Stomach (tissue), 9 donors: Measurements from ENCODE around the gene NUBPL. TPM values are rescaled to one million over a fixed set of nuclear protein-coding genes. Genes with fewer than 3 reads are reported as not detected.

Experiments used
- DNase-seq, 2 donors: peaks; one replicate each; pipeline versions ENCODE4 v3.0.0 to v3.0.0-alpha.2; 2013 to 2019
- H3K27ac ChIP-seq, 5 donors: fragments of 200-600 bp in 4 of 5; sonication (generic) in 4 of 5; one replicate each; pipeline ENCODE4 v1.5.1; 2013 to 2019; ENCODE audit warnings: mild to moderate bottlenecking in 1 of 5, moderate library complexity in 1 of 5
- H3K27me3 ChIP-seq, 3 donors: fragments of 200-600 bp; sonication (generic); one replicate each; pipeline ENCODE4 v1.5.1; 2017 to 2019; ENCODE audit warnings: mixed run types in 1 of 3
- H3K36me3 ChIP-seq, 4 donors: fragments of 200-600 bp; sonication (generic); 1 replicate in 3 of 4; 2 replicates in 1 of 4; pipeline ENCODE4 v1.5.1; 2016 to 2019
- H3K4me1 ChIP-seq, 4 donors: fragments of 200-600 bp; sonication (generic); one replicate each; pipeline ENCODE4 v1.5.1; 2016 to 2019
- H3K4me3 ChIP-seq, 4 donors: fragments of 200-600 bp; sonication (generic) in 3 of 4; one replicate each; pipeline ENCODE4 v1.5.1; 2016 to 2019; ENCODE audit warnings: mild to moderate bottlenecking in 1 of 4
- H3K9me3 ChIP-seq, 4 donors: fragments of 200-600 bp; sonication (generic); one replicate each; pipeline ENCODE4 v1.5.1; 2016 to 2019
- CTCF ChIP-seq, 7 experiments: fragments of 450-650 bp in 4 of 7; fragments of 200-600 bp in 3 of 7; sonication (generic) in 3 of 7; IDR thresholded peaks; one replicate each; pipeline ENCODE4 v1.5.1; 2016 to 2019; ENCODE audit warnings: antibody characterized with exemption in 7 of 7, control low read depth in 2 of 7, mild to moderate bottlenecking in 1 of 7
- EP300 ChIP-seq: sonication (generic); formaldehyde crosslinking; IDR thresholded peaks from one replicate; pipeline ENCODE4 v1.6.1; 2017; ENCODE audit warnings: antibody characterized with exemption
- POLR2A ChIP-seq, 4 donors: fragments of 450-650 bp; IDR thresholded peaks; one replicate each; pipeline ENCODE4 v1.6.1; 2016; ENCODE audit warnings: antibody characterized with exemption in 4 of 4, control low read depth in 2 of 4, mild to moderate bottlenecking in 1 of 4, moderate library complexity in 1 of 4
- POLR2AphosphoS5 ChIP-seq, 3 donors: sonication (generic); formaldehyde crosslinking; IDR thresholded peaks; one replicate each; pipeline ENCODE4 v1.6.1; 2016; ENCODE audit warnings: antibody characterized with exemption in 3 of 3
- WGBS, 5 donors: extraction: QIAGEN DNeasy Blood & Tissue Kit in 3 of 5; methylation state at CpG; one replicate each; pipeline versions ENCODE4 v1.1.5 to v1.1.7; 2013 to 2018; 5-methylcytosine and 5-hydroxymethylcytosine counted together
- intact Hi-C: fragments of 100-400 bp; cut with DNase I; formaldehyde crosslinking; loops from one replicate; pipeline ENCODE4 v1.15.1; 2023; ENCODE audit warnings: low total_unique reads
- polyA plus RNA-seq, 3 donors: library from polyadenylated mRNA; stranded (reverse); fragments of 200-250 nt; gene quantifications; one replicate each; pipeline ENCODE4 v1.2.3, GENCODE V29; 2013
- total RNA-seq, 5 donors: library from RNA; depleted of rRNA; stranded (reverse); fragments of >200 nt; gene quantifications; one replicate each; pipeline versions ENCODE4 v1.1.0 to v1.2.3, GENCODE V29; 2014 to 2016
- donor health status: healthy with polysubstance abuse.
- donor health status: Bipolar disorder and iron deficiency.
- donor health status: healthy.

Gene NUBPL
- total and polyA plus RNA-seq, 8 donors = 0.58 to 25.7 (median 5.0) TPM

- peaks cover 0 to 2% (median 0%) of the 10 kb centered on the region in 4 donors for H3K9me3 ChIP-seq
- no peak for DNase-seq
- TF ChIP-seq CTCF (IDR thresholded peaks at IDR 0.05) = no peak
- no peak overlapping the region for H3K4me3 ChIP-seq
- H3K4me1 ChIP-seq = no peaks in the 10 kb centered on the region
- WGBS, 5 donors = 82 to 97% (median 90%) methylated on average over 3 of the region's 3 CpGs
- intact Hi-C loops = no loop called here
- H3K27ac ChIP-seq = no peak overlapping the region
- H3K27me3 ChIP-seq = no peaks in the 10 kb centered on the region
- H3K36me3 ChIP-seq = peaks cover 0 to 14% (median 10%) of the 10 kb centered on the region in 4 donors
Observed at GRCh38 chr14:31677630-31678029, 116.4 kb downstream of the NUBPL start.

GRCh38 chr14:31678421-31679249 lies 117.4 kb downstream of the NUBPL start:
- H3K9me3 ChIP-seq = peaks cover 0 to 3% (median 0%) of the 10 kb centered on the region in 4 donors
- no peak overlapping the region for H3K27ac ChIP-seq
- no peak overlapping the region for H3K4me3 ChIP-seq
- 85 to 91% (median 86%) methylated on average over 9 of the region's 9 CpGs for WGBS, 5 donors
- no peak for TF ChIP-seq EP300
- TF ChIP-seq CTCF (IDR thresholded peaks at IDR 0.05) = no peak
- no peak for TF ChIP-seq POLR2A (IDR thresholded peaks at IDR 0.05)
- TF ChIP-seq POLR2AphosphoS5 (IDR thresholded peaks at IDR 0.05) = no peak
- peaks cover 0 to 14% (median 10%) of the 10 kb centered on the region in 4 donors for H3K36me3 ChIP-seq
- intact Hi-C loops = no loop called here
- no peaks in the 10 kb centered on the region for H3K4me1 ChIP-seq
- DNase-seq = no peak
- H3K27me3 ChIP-seq = no peaks in the 10 kb centered on the region

DNA sequence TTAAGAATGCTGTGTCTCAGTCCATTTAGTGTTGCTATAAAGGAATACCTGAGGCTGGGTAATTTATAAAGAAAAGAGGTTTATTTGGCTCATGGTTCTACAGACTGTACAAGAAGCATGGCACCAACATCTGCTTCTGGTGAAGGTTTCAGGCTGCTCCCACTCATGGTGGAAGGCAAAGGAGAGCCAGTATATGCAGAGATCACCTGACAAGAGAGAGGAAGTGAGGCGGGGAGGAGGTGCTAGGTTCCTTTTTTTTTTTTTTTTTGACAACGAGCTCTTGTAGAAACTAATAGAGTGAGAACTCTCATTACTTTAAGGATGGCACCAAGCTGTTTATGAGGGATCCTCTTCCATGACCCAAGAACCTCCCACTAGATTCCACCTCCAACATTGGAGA lies 121.6 kb downstream of the NUBPL start:
- H3K4me3 ChIP-seq = no peak overlapping the region
- TF ChIP-seq CTCF (IDR thresholded peaks at IDR 0.05) = no peak
- TF ChIP-seq POLR2A (IDR thresholded peaks at IDR 0.05) = no peak
- no peak for TF ChIP-seq EP300
- H3K27ac ChIP-seq = no peak overlapping the region
- intact Hi-C loops = no loop called here
- H3K27me3 ChIP-seq = no peaks in the 10 kb centered on the region
- peaks cover 0 to 3% (median 0%) of the 10 kb centered on the region in 4 donors for H3K9me3 ChIP-seq
- 86 to 100% (median 98%) methylated on average over 1 to 2 of the region's 2 CpGs for WGBS, 5 donors
- peaks cover 0 to 12% (median 8%) of the 10 kb centered on the region in 4 donors for H3K36me3 ChIP-seq
- DNase-seq = no peak
- no peaks in the 10 kb centered on the region for H3K4me1 ChIP-seq

GRCh38 chr14:31687726-31688125 lies 126.5 kb downstream of the NUBPL start:
- no peak for DNase-seq

More at GRCh38 chr14:31687726-31688125, 126.5 kb downstream of the NUBPL start:
- no peak for TF ChIP-seq POLR2A (IDR thresholded peaks at IDR 0.05)
- TF ChIP-seq EP300 = no peak
- TF ChIP-seq CTCF (IDR thresholded peaks at IDR 0.05) = no peak
- no peak for TF ChIP-seq POLR2AphosphoS5 (IDR thresholded peaks at IDR 0.05)
- Histone ChIP-seq H3K27me3 (no peaks in the 10 kb centered on the region), H3K27ac (no peak overlapping the region), H3K4me1 (peaks cover 0 to 6% (median 2%) of the 10 kb centered on the region in 4 donors), H3K4me3 (no peak overlapping the region), H3K9me3 (peaks cover 0 to under 1% (median 0%) of the 10 kb centered on the region in 4 donors), H3K36me3 (no peaks in the 10 kb centered on the region)
- intact Hi-C loops = no loop called here
- WGBS, 5 donors = 91 to 98% (median 98%) methylated on average over 1 of the region's 1 CpG
